IMR-90 (cell line): Measurements from ENCODE around the gene ANO1. TPM values are rescaled to one million over a fixed set of nuclear protein-coding genes. Genes with fewer than 3 reads are reported as not detected.

Experiments used
- ATAC-seq: fragments of 200-7000 bp; cut with Tn5 transposase; 2 replicates; pipeline ENCODE4 v1.9.1; 2020; ENCODE audit warnings: low read depth, mild to moderate bottlenecking, moderate library complexity
- BruUV-seq: library from RNA; stranded (reverse); fragments of 400-500 nt; replicated peaks from 2 replicates; lab custom pipeline; 2021; lab: Mats Ljungman, UMichigan
- CTCF ChIA-PET: fragments of 300-600 bp; formaldehyde crosslinking; extraction: SDS; loops from one replicate; lab custom pipeline; 2021; ENCODE audit warnings: antibody characterized with exemption; lab: Yijun Ruan, JAX
- POLR2A ChIA-PET: fragments of 300-600 bp; sonication (Branson Sonifier 250); formaldehyde crosslinking; loops from one replicate; lab custom pipeline; 2022; ENCODE audit warnings: antibody characterized with exemption; ENCODE audit not compliant: unreplicated experiment; lab: Charles Lee
- DNase-seq: peaks from one replicate; pipeline ENCODE4 v3.0.0; 2013
- H2AFZ ChIP-seq: replicated peaks from 2 replicates; pipeline ENCODE3; 2013; ENCODE audit warnings: low read length, mild to moderate bottlenecking; ENCODE audit not compliant: poor library complexity
- H2AK5ac ChIP-seq: 2 replicates; pipeline ENCODE4 v1.6.1; 2013; ENCODE audit warnings: low read depth, low read length, inconsistent platforms
- H2AK9ac ChIP-seq: replicated peaks from 2 replicates; pipeline ENCODE3; 2013; ENCODE audit warnings: mild to moderate bottlenecking, low read depth, low read length, moderate library complexity; ENCODE audit not compliant: poor library complexity
- H2BK120ac ChIP-seq: 2 replicates; pipeline ENCODE4 v1.6.1; 2013; ENCODE audit warnings: low read depth, low read length, inconsistent platforms
- H2BK15ac ChIP-seq: 3 replicates; pipeline ENCODE4 v1.6.1; 2013; ENCODE audit warnings: low read depth, low read length, inconsistent platforms
- H2BK20ac ChIP-seq: 2 replicates; pipeline ENCODE4 v1.6.1; 2013; ENCODE audit warnings: low read depth, mild to moderate bottlenecking, inconsistent platforms, low read length, moderate library complexity
- H2BK5ac ChIP-seq: 2 replicates; pipeline ENCODE4 v1.6.1; 2013; ENCODE audit warnings: mild to moderate bottlenecking, low read depth, low read length, inconsistent platforms; ENCODE audit not compliant: poor library complexity, severe bottlenecking
- H3K14ac ChIP-seq: replicated peaks from 2 replicates; pipeline ENCODE4 v1.6.1; 2013; ENCODE audit warnings: low read depth, low read length, inconsistent platforms
- H3K18ac ChIP-seq: 2 replicates; pipeline ENCODE4 v1.6.1; 2013; ENCODE audit warnings: low read depth, low read length, control low read depth
- H3K23ac ChIP-seq: 2 replicates; pipeline ENCODE4 v1.6.1; 2013; ENCODE audit warnings: low read depth, low read length, inconsistent platforms
- H3K27ac ChIP-seq: 2 replicates; pipeline ENCODE4 v1.5.1; 2013; ENCODE audit warnings: mild to moderate bottlenecking, control low read depth, low read length; ENCODE audit not compliant: insufficient read depth
- H3K27me3 ChIP-seq: 2 replicates; pipeline ENCODE4 v1.6.1; 2013; ENCODE audit warnings: low read length; ENCODE audit not compliant: control insufficient read depth, insufficient read depth
- H3K36me3 ChIP-seq: 2 replicates; pipeline ENCODE4 v1.6.1; 2013; ENCODE audit warnings: low read length, mixed read lengths; ENCODE audit not compliant: control insufficient read depth, insufficient read depth
- H3K4ac ChIP-seq: 2 replicates; pipeline ENCODE4 v1.6.1; 2013; ENCODE audit warnings: low read depth, low read length, inconsistent platforms
- H3K4me1 ChIP-seq: 2 replicates; pipeline ENCODE4 v1.6.1; 2013; ENCODE audit warnings: low read length, mixed read lengths; ENCODE audit not compliant: control insufficient read depth, insufficient read depth
- H3K4me2 ChIP-seq: 2 replicates; pipeline ENCODE4 v1.6.1; 2013; ENCODE audit warnings: low read depth, mild to moderate bottlenecking, control low read depth, low read length, moderate library complexity
- H3K4me3 ChIP-seq: 2 replicates; pipeline ENCODE4 v1.5.1; 2013; ENCODE audit warnings: low read depth, mild to moderate bottlenecking, control low read depth, low read length, moderate library complexity; ENCODE audit not compliant: insufficient read depth
- H3K56ac ChIP-seq: 2 replicates; pipeline ENCODE4 v1.6.1; 2013; ENCODE audit warnings: low read length, inconsistent platforms; ENCODE audit not compliant: insufficient read depth; ENCODE audit errors: extremely low read depth
- H3K79me1 ChIP-seq, 2 experiments: 2 replicates each; pipeline ENCODE4 v1.6.1; 2013; ENCODE audit warnings: low read length in 2 of 2, inconsistent platforms in 1 of 2, low read depth in 1 of 2
- H3K9ac ChIP-seq: 2 replicates; pipeline ENCODE4 v1.6.1; 2013; ENCODE audit warnings: low read depth, low read length, control low read depth
- H3K9me1 ChIP-seq: 2 replicates; pipeline ENCODE4 v1.6.1; 2013; ENCODE audit warnings: low read length, inconsistent platforms; ENCODE audit not compliant: insufficient read depth
- H3K9me3 ChIP-seq: 2 replicates; pipeline ENCODE4 v1.6.1; 2013; ENCODE audit warnings: low read length; ENCODE audit not compliant: control insufficient read depth, insufficient read depth
- H4K20me1 ChIP-seq: 2 replicates; pipeline ENCODE4 v1.6.1; 2013; ENCODE audit warnings: low read length, inconsistent platforms; ENCODE audit not compliant: insufficient read depth
- H4K5ac ChIP-seq: 2 replicates; pipeline ENCODE4 v1.6.1; 2013; ENCODE audit warnings: mild to moderate bottlenecking, low read depth, low read length, control low read depth
- H4K8ac ChIP-seq, 2 experiments: 2 replicates each; pipeline ENCODE4 v1.6.1; 2013; ENCODE audit warnings: low read depth in 2 of 2, low read length in 2 of 2, control low read depth in 1 of 2, inconsistent platforms in 1 of 2
- H4K91ac ChIP-seq: 2 replicates; pipeline ENCODE4 v1.6.1; 2013; ENCODE audit warnings: low read depth, low read length, inconsistent platforms; ENCODE audit not compliant: insufficient read depth
- BHLHE40 ChIP-seq: fragments of 150-350 bp; IDR thresholded peaks from 2 replicates; pipeline ENCODE4 v1.6.1; 2016; ENCODE audit warnings: mild to moderate bottlenecking, low read depth, low read length
- CEBPB ChIP-seq: IDR thresholded peaks from 2 replicates; pipeline ENCODE4 v1.6.1; 2012; ENCODE audit warnings: low read depth, low read length, improper control_type of control experiment
- CHD1 ChIP-seq: IDR thresholded peaks from 2 replicates; pipeline ENCODE4 v1.6.1; 2012; ENCODE audit warnings: low read depth, low read length, improper control_type of control experiment
- ELK1 ChIP-seq: fragments of 150-350 bp; IDR thresholded peaks from 2 replicates; pipeline ENCODE4 v1.6.1; 2016; ENCODE audit warnings: low read depth, mild to moderate bottlenecking, low read length, moderate library complexity, borderline replicate concordance
- FOS ChIP-seq: fragments of 150-350 bp; IDR thresholded peaks from 2 replicates; pipeline ENCODE4 v1.6.1; 2016; ENCODE audit warnings: low read depth, low read length
- MAFK ChIP-seq: IDR thresholded peaks from 2 replicates; pipeline ENCODE4 v1.6.1; 2012; ENCODE audit warnings: low read depth, low read length, improper control_type of control experiment
- MAZ ChIP-seq: IDR thresholded peaks from 2 replicates; pipeline ENCODE4 v1.6.1; 2012; ENCODE audit warnings: low read depth, mild to moderate bottlenecking, low read length, improper control_type of control experiment, moderate library complexity, borderline replicate concordance
- MXI1 ChIP-seq: IDR thresholded peaks from 2 replicates; pipeline ENCODE4 v1.6.1; 2012; ENCODE audit warnings: low read depth, mild to moderate bottlenecking, low read length, moderate library complexity, borderline replicate concordance
- NFE2L2 ChIP-seq: fragments of 150-350 bp; IDR thresholded peaks from 2 replicates; pipeline ENCODE4 v1.6.1; 2016; ENCODE audit warnings: low read depth, mild to moderate bottlenecking, low read length
- POLR2A ChIP-seq: IDR thresholded peaks from 2 replicates; pipeline ENCODE4 v1.6.1; 2012; ENCODE audit warnings: mild to moderate bottlenecking, low read depth, low read length
- RAD21 ChIP-seq: IDR thresholded peaks from 2 replicates; pipeline ENCODE4 v1.6.1; 2012; ENCODE audit warnings: low read length, improper control_type of control experiment
- RCOR1 ChIP-seq: IDR thresholded peaks from 2 replicates; pipeline ENCODE4 v1.6.1; 2012; ENCODE audit warnings: mild to moderate bottlenecking, low read length, improper control_type of control experiment; ENCODE audit not compliant: insufficient replicate concordance
- RFX5 ChIP-seq: IDR thresholded peaks from 2 replicates; pipeline ENCODE4 v1.8.0; 2012; ENCODE audit warnings: low read depth, mild to moderate bottlenecking, low read length, moderate library complexity
- SMC3 ChIP-seq: fragments of 150-350 bp; IDR thresholded peaks from 2 replicates; pipeline ENCODE4 v1.6.1; 2016; ENCODE audit warnings: low read depth, mild to moderate bottlenecking, antibody characterized with exemption, low read length, moderate library complexity
- USF2 ChIP-seq: fragments of 150-350 bp; IDR thresholded peaks from 2 replicates; pipeline ENCODE4 v1.6.1; 2017; ENCODE audit warnings: mild to moderate bottlenecking, antibody characterized with exemption, low read length, low read depth
- WGBS, 2 experiments: methylation state at CpG; one replicate each; pipeline versions ENCODE4 v1.1.5 to v1.1.7; 2013; ENCODE audit warnings: missing lambda C conversion rate in 2 of 2; ENCODE audit not compliant: insufficient read length in 1 of 2; ENCODE audit errors: extremely low coverage in 2 of 2; 5-methylcytosine and 5-hydroxymethylcytosine counted together
- dilution Hi-C: fragments of 300-500 bp; cut with HindIII; formaldehyde crosslinking; loops from one replicate; pipeline ENCODE4 v1.14.3; 2018; ENCODE audit warnings: low sequenced_read_pairs; ENCODE audit not compliant: unreplicated experiment
- in situ Hi-C: fragments of 300-500 bp; cut with MboI; formaldehyde crosslinking; loops from 3 replicates; pipeline ENCODE4 v1.14.3; 2019; ENCODE audit warnings: low sequenced_read_pairs, inconsistent platforms, mixed read lengths
- intact Hi-C: fragments of 100-400 bp; cut with micrococcal nuclease; formaldehyde crosslinking; loops from 2 replicates; pipeline ENCODE4 v1.10.0; 2022
- polyA plus RNA-seq, 3 experiments: library from polyadenylated mRNA; depleted of rRNA; stranded (reverse); fragments of >200 nt; gene quantifications; 2 replicates each; pipeline ENCODE4 v1.2.3, GENCODE V29; 2012; ENCODE audit warnings: low replicate concordance in 1 of 3
- total RNA-seq: library from RNA; depleted of rRNA; stranded (reverse); fragments of >200 nt; gene quantifications from 2 replicates; pipeline ENCODE4 v1.2.3, GENCODE V29; 2012

ANO1 gene
- total and polyA plus RNA-seq, 2 of the 4 experiments (the other 2 are of a cell fraction): 4.1 to 10.7 TPM

DNA sequence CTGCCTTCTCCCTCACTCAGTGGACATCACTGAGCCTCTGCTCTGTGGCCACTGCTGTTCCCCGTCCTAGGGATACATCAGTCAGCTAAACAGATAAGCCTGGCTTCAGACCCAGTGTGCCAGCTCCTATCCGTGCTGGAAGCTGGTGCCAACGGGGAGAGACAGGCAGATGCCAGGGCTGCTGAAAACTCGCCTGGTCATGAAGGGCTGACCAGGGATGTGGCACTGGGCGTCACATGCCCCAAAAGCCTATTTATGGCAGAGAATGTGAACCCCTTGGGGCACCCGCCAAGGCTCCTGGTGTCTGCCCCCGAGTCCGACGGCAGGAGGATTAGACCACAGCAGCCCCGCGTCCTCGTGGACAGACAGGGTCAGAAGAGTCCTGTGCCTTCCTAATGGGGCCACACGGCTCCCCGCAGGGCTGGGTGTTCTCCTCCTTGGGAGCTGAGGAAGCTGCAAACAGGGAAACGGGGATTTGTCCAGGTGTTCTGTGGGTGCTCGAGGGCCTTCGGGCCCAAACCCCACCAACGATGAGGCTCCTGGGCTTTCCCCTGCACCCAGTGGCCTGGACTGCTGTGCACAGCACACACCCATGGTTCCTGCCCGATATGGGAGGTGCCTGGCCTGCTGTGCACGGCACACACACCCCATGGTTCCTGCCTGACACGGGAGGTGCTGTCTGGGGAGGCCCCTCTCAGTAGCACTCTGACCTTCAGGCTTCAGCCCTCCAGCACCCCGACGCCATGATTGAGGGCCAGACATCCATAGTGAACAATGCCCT, 19.9 kb downstream of the ANO1 start (continued):
- no peak for TF ChIP-seq SMC3

- Histone ChIP-seq H3K18ac (no peak overlapping the region), H2AK5ac (no peak overlapping the region), H3K14ac (no peak overlapping the region), H2BK15ac (no peak overlapping the region), H3K56ac (no peak overlapping the region), H2AFZ (no peak overlapping the region), H3K4me1 (peaks cover 2% of the 10 kb centered on the region; the same call in 1 of the 2 replicates), H3K79me1 (peaks cover 0 to 11% of the 10 kb centered on the region in 2 experiments; a peak in 2 of 4 replicates), H3K4me2 (no peak overlapping the region), H3K4ac (no peak overlapping the region), H3K9me1 (peaks cover 5% of the 10 kb centered on the region; the same call in 1 of the 2 replicates), H3K36me3 (no peaks in the 10 kb centered on the region; the same call in 1 of the 2 replicates), H2BK120ac (no peak overlapping the region), H3K23ac (no peak overlapping the region), H2AK9ac (peak overlapping the region; percentile 34), H4K5ac (no peak overlapping the region), H4K20me1 (no peaks in the 10 kb centered on the region), H3K9me3 (no peaks in the 10 kb centered on the region), H2BK20ac (no peak overlapping the region), H3K27ac (no peak overlapping the region), H4K91ac (no peak overlapping the region), H3K4me3 (no peak overlapping the region), H3K27me3 (no peaks in the 10 kb centered on the region), H4K8ac (no peak overlapping the region), H2BK5ac (no peak overlapping the region), H3K9ac (no peak overlapping the region)
- BruUV-seq: no TSS peak
- no peak for ATAC-seq
- no peak for DNase-seq
- 74% methylated on average over 10 of the region's 12 CpGs; no CpG with 5 or more reads in 1 of the 2 experiments for WGBS, 2 experiments
- intact Hi-C loops: no loop called here
- CTCF ChIA-PET: no interaction called here
- dilution Hi-C loops: no loop called here
- POLR2A ChIA-PET: no interaction called here
- in situ Hi-C loops: no loop called here
- TF ChIP-seq MXI1 (no peak), USF2 (no peak), MAZ (no peak), CHD1 (no peak), RCOR1 (no peak), RAD21 (no peak), FOS (no peak), CEBPB (no peak), SMC3 (no peak), MAFK (no peak), POLR2A (no peak), NFE2L2 (no peak), BHLHE40 (no peak), RFX5 (no peak), ELK1 (no peak)
Measured at GRCh38 chr11:70098936-70099335, 20.8 kb downstream of the ANO1 start.
